Colonic mucosa (tissue), 4 donors: ENCODE measurements around the gene SARS1. TPM values are rescaled to one million over a fixed set of nuclear protein-coding genes. Genes with fewer than 3 reads are reported as not detected.

ENCODE experiments used
- DNase-seq: peaks from one replicate; pipeline ENCODE4 v3.0.0-alpha.2; 2020
- H3K27ac ChIP-seq: fragments of 200-600 bp; one replicate; pipeline ENCODE4 v1.8.0; 2021
- H3K27me3 ChIP-seq: fragments of 200-600 bp; one replicate; pipeline ENCODE4 v1.8.0; 2021
- H3K36me3 ChIP-seq: fragments of 200-600 bp; one replicate; pipeline ENCODE4 v1.8.0; 2021
- H3K4me1 ChIP-seq: fragments of 200-600 bp; one replicate; pipeline ENCODE4 v1.8.0; 2021; ENCODE audit warnings: mild to moderate bottlenecking
- H3K4me3 ChIP-seq: fragments of 200-600 bp; one replicate; pipeline ENCODE4 v1.8.0; 2021
- H3K9ac ChIP-seq, 2 donors: one replicate each; pipeline ENCODE4 v1.7.0; 2013; ENCODE audit warnings: control low read depth in 2 of 2, low read depth in 2 of 2, low read length in 2 of 2
- H3K9me3 ChIP-seq: fragments of 200-600 bp; one replicate; pipeline ENCODE4 v1.8.0; 2021
- intact Hi-C: fragments of 100-400 bp; cut with DNase I; formaldehyde crosslinking; loops from one replicate; pipeline ENCODE4 v1.14.1; 2022
- total RNA-seq, 2 donors: library from RNA; stranded (reverse); fragmentation: NEBNext Ultra II Directional in 1 of 2; extraction: Animal tissue kit (Norgen Biotek cat#: 25700) in 1 of 2; gene quantifications; one replicate each; pipeline ENCODE4 v1.2.1, GENCODE V29; 2021
- TF ChIP-seq, protein P1 (sequence below): fragments of 200-600 bp; IDR thresholded peaks from one replicate; pipeline ENCODE4 v1.8.0; 2022; ENCODE audit warnings: antibody characterized with exemption, mild to moderate bottlenecking
- donor health status: healthy.
- donor health status: DM: no; HTN: no; CAD: no.
- donor health status: DM: no; HTN: no; CAD: no.

Gene SARS1
- total RNA-seq, 2 donors from 2014 or later = 139 to 193 TPM

GRCh38 chr1:109280862-109281261 lies 67.1 kb downstream of the SARS1 start:
- no peaks in the 10 kb centered on the region for H3K9me3 ChIP-seq
- H3K4me3 ChIP-seq = no peak overlapping the region
- H3K27me3 ChIP-seq = no peaks in the 10 kb centered on the region
- DNase-seq = no peak
- TF ChIP-seq, protein P1, sequence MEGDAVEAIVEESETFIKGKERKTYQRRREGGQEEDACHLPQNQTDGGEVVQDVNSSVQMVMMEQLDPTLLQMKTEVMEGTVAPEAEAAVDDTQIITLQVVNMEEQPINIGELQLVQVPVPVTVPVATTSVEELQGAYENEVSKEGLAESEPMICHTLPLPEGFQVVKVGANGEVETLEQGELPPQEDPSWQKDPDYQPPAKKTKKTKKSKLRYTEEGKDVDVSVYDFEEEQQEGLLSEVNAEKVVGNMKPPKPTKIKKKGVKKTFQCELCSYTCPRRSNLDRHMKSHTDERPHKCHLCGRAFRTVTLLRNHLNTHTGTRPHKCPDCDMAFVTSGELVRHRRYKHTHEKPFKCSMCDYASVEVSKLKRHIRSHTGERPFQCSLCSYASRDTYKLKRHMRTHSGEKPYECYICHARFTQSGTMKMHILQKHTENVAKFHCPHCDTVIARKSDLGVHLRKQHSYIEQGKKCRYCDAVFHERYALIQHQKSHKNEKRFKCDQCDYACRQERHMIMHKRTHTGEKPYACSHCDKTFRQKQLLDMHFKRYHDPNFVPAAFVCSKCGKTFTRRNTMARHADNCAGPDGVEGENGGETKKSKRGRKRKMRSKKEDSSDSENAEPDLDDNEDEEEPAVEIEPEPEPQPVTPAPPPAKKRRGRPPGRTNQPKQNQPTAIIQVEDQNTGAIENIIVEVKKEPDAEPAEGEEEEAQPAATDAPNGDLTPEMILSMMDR = no peak
- intact Hi-C loops = loop anchor here (5.0 kb wide), 1 partner anchor 116 kb away; the partner anchor contains the start of gene SORT1
- H3K27ac ChIP-seq = no peak overlapping the region
- peaks cover 17% of the 10 kb centered on the region for H3K4me1 ChIP-seq
- no peak overlapping the region for H3K9ac ChIP-seq
- H3K36me3 ChIP-seq = no peaks in the 10 kb centered on the region

DNA sequence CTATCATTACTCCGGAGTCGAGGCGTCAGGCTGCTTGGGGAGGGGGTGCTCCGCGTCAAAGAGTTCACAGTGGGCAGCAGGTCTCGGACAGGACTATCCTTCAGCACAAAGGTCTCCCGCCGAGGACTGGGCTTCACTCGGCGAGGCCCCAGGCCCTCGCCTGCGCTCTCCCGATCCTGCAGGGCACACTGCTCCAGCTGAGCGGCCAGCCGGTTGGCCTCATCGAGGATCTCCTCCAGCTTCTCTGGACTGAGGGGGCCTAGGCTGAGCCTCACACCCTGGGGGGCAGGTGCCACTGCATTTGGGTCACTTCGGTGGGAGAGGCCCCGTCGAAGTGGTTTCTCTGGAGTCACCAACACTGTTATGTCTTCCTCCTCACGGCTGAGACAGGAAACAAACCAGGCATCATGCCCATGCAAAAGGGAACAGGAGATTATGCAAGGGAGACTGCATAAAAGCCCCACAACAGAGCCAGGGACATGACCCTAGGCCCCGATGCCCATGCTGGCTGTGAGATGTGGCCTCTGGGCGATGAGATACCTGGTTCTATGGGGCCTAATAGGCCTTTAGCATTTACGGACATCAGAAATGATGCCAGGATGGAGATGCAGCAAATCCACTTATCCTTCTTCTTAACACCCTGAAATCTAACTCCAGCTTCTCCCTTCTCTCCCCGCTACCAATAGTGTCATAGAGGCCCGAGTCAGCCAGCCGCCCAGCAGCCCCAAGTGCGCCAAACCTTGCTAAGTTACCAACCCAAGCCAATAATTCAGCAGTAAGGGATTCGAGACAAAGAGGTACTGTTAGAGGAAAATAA lies 68.2 kb downstream of the SARS1 start:
- Histone ChIP-seq H3K9me3 (no peaks in the 10 kb centered on the region), H3K27ac (no peak overlapping the region), H3K27me3 (no peaks in the 10 kb centered on the region), H3K4me3 (peak overlapping the region; percentile 57), H3K9ac (peak overlapping the region in 1 of 2 donors; percentile 88), H3K36me3 (no peaks in the 10 kb centered on the region), H3K4me1 (peaks cover 17% of the 10 kb centered on the region)
- intact Hi-C loops = loop anchor here (5.0 kb wide), 1 partner anchor 115 kb away; the partner anchor contains the start of gene SORT1
- no peak for DNase-seq
- TF ChIP-seq, protein P1 = no peak

- no peaks in the 10 kb centered on the region for H3K27me3 ChIP-seq
- peak overlapping the region; percentile 93 for H3K27ac ChIP-seq
- peak overlapping the region; percentile 62 to 88 for H3K9ac ChIP-seq
- H3K4me3 ChIP-seq = peak overlapping the region; percentile 57
- no peaks in the 10 kb centered on the region for H3K36me3 ChIP-seq
- TF ChIP-seq, protein P1 = no peak
- intact Hi-C loops = loop anchor here (5.0 kb wide), 1 partner anchor 115 kb away; the partner anchor contains the start of gene SORT1
- no peaks in the 10 kb centered on the region for H3K9me3 ChIP-seq
- peak; percentile 36 for DNase-seq
- peaks cover 12% of the 10 kb centered on the region for H3K4me1 ChIP-seq
Observed at GRCh38 chr1:109282497-109282951, 68.8 kb downstream of the SARS1 start.

- Histone ChIP-seq H3K36me3 (no peaks in the 10 kb centered on the region), H3K9ac (peak within 1 kb of the TSS; percentile 78 to 88), H3K4me1 (peaks cover 11% of the 10 kb centered on the region), H3K9me3 (no peaks in the 10 kb centered on the region), H3K27me3 (no peaks in the 10 kb centered on the region), H3K4me3 (peak within 1 kb of the TSS; percentile 57), H3K27ac (peak within 1 kb of the TSS; percentile 93)
- peak; percentile 99 for DNase-seq
- intact Hi-C loops = loop anchor here (5.0 kb wide), 1 partner anchor 114 kb away; the partner anchor contains the start of gene SORT1
- TF ChIP-seq, protein P1 = peak; percentile 33
Observed at GRCh38 chr1:109282952-109283747, 69.4 kb downstream of the SARS1 start, which contains the start of gene PSRC1. PSRC1 (minus strand) TSS chr1:109283145.
